ENCODE measurements around the gene CAPNS1.
A peak's percentile ranks its signal among the peaks of the same experiment; 100 is the strongest.
"Not testable (repeated sequence)": the region's sequence is repeated elsewhere in the genome, so short reads cannot be mapped to it uniquely, and the experiment has no call there.

The CAPNS1 gene

DNA sequence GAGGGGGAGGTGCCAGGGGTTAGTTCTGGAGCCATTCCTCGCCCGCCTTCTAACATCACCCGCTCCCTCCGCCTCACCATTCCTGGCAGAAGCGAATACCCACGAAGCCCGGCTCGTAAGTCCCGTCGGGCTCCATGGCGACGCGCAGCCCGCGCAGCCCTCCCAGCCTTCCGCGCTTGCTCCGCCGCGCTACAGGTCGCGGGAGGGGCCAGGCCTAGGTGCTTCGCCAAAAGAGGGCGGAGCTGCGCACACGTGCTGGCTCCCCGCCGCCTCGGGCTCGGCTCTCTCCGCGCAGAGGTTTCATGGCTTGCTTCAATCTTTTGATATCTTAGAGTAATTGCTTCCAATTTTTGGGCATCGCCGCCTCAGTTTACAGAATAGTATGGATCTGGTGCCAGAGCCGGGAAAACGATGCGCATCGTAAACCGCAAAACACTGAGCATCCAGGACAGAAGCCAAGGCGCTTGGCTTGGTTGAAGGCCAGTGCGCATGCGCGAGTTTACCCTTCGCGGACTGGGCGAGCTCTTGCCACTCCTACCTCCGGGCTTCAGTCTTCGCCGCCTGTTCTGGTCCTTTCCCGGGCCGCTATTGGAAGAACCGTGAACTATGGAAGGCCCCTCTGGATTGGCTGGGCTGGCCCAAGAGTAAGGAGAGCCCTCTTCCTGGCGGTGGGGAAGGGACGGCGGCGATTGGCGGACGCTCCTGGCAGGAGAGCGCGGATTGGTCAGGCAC, 25.0 kb upstream of the CAPNS1 start, which contains the start of gene POLR2I:
TSS of gene POLR2I (minus strand) at position 155 of the 732 bp plus-strand sequence. CDS start at position 136, 19 bp downstream.
- DNase-seq (ENCODE audit: low spot score) = peak; percentile 100

DNA sequence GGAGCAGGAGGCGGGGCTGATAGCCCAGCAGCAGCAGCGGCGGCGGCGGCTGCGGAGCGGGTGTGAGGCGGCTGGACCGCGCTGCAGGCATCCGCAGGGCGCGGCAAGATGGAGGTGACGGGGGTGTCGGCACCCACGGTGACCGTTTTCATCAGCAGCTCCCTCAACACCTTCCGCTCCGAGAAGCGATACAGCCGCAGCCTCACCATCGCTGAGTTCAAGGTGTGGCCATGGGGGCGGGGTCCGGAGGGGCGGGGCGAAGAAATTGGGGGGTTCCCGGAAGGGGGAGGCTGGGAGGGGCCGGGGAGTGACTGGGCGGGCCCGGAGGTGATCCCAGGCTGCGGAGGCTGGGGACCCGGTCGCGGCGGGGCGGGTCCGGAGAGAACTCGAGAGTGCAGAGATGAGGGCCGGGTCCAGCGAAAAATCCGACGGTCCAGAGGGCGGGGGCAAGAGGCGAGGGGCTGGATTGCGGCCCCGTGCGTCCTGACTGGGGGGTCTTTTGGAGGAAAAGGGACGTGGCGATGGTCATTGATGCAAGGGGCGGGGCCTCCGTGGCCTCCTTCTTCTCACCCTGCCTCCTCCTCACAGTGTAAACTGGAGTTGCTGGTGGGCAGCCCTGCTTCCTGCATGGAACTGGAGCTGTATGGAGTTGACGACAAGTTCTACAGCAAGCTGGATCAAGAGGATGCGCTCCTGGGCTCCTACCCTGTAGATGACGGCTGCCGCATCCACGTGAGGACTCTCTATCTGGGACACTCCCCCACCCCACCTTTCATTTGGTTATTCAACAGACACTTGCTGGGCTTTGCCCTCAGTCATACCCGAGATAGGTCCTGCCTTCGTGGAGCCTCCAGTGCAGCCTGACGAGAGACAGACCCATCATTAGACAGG, 24.2 kb upstream of the CAPNS1 start, which contains the start of gene TBCB:
TSS of gene TBCB (plus strand) at position 16 of the 891 bp plus-strand sequence. CDS start at position 109, 93 bp downstream.
- DNase-seq (ENCODE audit: low spot score) = peak; percentile 43

DNA sequence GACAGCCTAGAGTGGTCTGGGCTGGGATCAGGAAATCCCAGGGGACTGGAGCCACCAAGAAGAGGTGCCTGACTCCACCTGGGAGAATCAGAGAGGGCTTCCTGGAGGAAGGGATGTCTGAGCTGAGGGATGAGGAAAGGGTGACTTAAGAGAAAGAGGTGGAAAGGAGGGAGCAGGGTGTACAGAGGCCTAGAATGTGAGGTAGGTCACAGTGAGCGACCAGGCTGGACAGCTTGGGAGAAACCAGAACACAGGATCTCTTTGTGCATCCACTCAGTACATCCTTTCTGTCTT, 23.6 kb upstream of the CAPNS1 start:
- DNase-seq (ENCODE audit: low spot score) = no peak

DNA sequence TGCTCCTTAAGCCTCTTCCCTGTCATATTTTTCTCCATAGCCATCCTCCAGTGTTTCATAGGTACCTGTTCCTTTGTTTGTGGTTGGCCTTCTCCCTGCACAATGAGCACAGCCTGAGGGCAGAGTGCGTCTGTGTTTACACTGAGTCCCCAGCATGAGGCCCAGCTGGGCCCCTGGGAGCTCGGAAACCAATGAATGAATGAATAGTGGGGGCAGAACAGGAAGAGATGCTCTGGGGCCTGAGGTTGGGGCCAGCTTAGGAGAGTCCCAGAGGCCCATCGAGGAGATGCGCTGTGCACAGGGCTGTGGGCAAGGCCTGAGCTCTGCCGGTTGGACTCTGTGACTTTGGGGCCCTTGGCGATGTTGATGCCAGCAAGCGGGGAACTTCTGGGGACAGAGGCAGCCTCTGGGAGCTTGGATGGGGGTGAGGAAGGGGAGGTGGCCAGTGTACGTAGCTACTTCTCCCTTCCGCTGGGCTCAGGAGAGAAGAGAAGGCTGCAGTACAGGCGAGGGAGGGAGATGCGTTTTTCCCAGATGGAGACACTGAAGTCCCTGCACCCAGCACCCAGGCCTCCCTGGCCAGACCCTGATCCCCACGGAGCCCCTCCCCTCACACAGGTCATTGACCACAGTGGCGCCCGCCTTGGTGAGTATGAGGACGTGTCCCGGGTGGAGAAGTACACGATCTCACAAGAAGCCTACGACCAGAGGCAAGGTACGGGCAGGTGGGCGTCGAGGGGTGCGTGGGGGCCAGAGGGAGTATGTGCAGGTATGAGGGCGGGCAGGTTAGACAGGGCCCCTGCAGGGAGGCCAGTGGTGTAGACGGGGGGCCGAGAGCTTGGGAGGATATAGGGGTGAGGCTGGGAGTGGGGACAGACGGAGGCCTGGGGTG, 19.5 kb upstream of the CAPNS1 start:
- DNase-seq (ENCODE audit: low spot score) = no peak

DNA sequence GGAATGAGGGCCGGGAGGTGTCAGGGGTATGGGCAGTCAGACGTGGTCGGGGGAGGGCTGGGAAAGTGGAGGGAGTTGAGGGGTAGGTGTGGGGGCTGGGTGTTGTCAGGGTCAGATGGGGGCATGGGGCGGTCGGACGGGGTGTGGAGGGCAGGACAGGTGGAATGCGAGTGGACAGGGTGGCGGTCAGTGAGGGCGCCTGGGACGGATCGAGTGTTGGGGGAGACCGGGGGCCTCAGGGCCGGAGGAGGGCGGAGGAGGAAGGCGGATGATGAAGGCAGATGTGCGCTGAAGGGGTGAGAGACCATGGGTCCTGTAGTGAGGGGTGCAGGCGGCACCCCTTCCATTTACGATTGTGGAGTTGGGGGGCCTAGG, 18.9 kb upstream of the CAPNS1 start:
- no peak for DNase-seq (ENCODE audit: low spot score)

DNA sequence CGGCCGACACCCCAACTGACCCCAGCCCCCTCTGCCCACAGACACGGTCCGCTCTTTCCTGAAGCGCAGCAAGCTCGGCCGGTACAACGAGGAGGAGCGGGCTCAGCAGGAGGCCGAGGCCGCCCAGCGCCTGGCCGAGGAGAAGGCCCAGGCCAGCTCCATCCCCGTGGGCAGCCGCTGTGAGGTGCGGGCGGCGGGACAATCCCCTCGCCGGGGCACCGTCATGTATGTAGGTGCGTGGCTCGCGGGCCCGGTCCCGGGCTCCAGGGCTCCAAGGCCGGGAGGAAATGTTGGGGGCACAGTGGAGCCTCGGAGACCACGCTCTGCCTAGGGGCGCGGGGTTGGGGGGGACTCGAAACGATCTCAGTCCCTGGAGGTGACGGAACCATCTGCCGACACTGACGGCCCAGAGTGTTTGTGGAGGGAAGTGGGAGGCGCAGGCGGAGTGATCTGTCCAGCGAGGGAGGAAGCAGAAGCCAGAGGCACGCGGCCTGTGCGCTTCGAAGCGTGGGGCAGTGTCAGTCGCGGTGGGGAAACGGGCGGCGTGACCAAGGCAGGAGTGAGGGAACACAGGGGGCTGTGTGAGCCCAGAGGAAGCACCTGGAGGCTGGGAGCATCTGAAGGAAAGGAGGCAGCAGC, 18.3 kb upstream of the CAPNS1 start:
- DNase-seq (ENCODE audit: low spot score) = no peak

DNA sequence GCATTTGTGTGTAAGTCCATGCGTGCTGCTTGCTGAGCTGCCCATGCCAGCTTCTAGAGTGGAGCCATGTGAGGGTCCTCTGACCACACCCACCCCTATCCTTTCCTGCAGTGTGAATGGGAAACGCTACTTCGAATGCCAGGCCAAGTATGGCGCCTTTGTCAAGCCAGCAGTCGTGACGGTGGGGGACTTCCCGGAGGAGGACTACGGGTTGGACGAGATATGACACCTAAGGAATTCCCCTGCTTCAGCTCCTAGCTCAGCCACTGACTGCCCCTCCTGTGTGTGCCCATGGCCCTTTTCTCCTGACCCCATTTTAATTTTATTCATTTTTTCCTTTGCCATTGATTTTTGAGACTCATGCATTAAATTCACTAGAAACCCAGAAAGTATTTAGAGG, 14.3 kb upstream of the CAPNS1 start:
- DNase-seq (ENCODE audit: low spot score) = no peak

DNA sequence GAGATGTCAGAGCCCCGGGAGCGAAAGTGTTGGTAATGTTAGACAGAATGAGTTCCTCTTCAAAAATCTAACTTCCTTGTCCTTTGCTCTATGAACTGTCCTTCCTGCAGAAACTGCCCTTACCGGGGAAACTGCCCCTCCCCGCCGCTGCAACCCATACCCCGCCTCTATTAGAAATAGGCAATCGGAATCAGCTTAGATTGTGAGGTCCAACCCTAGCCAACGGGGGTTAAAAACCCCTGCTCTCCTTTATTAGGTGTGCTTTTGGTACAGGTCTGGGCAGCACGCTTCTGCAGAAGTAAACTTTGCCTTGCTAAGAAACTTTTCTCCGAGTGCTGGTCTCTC, 11.5 kb upstream of the CAPNS1 start:
- no peak for DNase-seq (ENCODE audit: low spot score)

DNA sequence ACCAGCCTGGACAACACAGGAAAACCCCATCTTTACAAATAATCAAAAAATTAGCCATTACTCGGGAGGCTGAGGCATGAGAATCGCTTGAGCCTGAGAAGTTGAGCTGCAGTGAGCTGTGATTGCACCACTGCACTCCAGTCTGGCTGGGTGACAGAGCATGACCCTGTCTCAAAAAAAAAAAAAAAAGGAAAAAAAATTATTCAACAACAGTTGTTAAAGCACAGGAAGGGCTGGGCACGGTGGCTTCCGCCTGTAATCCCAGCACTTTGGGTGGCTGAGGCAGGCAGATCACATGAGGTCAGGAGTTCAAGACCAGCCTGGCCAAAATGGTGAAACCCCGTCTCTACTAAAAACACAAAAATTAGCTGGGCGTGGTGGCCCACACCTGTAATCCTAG, 8.6 kb upstream of the CAPNS1 start:
- DNase-seq (ENCODE audit: low spot score) = not testable (repeated sequence)

DNA sequence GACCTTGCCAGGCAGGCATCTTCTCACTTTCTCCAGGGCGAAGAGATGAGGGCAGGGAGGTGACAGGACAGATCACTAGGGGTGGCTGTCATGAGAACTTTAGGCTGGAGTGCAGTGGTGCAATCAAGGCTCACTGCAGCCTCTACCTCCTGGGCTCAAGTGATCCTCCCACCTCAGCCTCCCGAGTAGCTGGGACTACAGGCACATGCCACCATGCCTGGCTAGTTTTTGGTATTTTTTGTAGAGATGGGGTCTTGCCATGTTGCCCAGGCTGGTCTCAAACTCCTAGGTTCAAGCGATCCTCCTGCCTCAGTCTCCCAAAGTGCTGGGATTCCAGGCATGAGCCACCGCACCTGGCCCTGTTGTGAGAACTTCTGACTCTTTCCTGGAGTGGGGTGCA, 5.0 kb upstream of the CAPNS1 start:
- DNase-seq (ENCODE audit: low spot score) = not testable (repeated sequence)

DNA sequence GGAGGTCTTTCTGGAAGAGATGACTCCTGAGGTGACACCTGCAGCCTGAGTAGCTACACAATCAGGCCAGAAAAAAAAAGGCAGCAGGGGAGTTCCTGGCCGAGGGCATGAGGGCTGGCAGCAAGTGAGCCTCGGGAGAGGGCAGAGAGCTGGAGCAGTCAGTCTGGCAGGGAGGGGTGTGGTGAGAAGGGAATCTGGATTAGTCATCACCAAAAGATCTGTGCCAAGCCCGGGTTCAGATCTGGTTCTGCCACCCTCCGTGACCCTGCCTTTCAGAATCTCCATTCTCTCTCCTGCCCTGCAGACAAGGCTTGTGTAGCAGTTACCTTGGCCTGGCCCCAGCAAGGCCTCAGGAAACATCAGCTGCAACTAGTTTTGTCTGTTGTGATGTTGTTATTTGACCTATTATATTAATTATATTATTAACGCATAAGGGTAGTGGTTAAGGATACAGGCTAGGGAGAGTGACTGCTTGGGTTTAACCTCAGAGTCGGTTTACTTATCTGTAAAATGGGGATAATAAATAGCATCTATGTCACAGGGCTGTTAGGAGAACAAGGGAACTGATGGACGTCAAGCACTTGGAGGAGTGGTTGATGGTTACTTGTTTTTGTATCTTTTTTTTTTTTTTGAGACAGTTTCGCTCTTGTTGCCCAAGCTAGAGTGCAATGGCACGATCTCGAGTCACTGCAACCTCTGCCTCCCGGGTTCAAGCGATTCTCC, 2.7 kb upstream of the CAPNS1 start:
- peak; percentile 62 for DNase-seq (ENCODE audit: low spot score)

DNA sequence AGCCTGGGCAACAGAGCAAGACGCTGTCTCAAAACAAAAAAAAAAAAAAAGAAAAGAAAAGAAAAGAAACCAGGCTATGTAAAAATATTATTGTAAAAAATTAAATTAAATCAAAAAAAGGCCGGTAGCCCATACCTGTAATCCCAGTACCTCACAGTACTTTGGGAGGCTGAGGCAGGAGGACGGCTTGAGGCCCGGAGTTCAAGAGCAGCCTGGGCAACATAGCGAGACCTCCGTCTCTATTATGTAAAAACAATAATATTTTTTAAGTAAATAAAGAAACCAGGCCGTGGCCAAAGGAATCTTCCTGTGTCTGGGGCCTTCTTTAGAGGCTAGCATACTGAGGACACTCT, 770 bp upstream of the CAPNS1 start:
- DNase-seq (ENCODE audit: low spot score) = no peak

DNA sequence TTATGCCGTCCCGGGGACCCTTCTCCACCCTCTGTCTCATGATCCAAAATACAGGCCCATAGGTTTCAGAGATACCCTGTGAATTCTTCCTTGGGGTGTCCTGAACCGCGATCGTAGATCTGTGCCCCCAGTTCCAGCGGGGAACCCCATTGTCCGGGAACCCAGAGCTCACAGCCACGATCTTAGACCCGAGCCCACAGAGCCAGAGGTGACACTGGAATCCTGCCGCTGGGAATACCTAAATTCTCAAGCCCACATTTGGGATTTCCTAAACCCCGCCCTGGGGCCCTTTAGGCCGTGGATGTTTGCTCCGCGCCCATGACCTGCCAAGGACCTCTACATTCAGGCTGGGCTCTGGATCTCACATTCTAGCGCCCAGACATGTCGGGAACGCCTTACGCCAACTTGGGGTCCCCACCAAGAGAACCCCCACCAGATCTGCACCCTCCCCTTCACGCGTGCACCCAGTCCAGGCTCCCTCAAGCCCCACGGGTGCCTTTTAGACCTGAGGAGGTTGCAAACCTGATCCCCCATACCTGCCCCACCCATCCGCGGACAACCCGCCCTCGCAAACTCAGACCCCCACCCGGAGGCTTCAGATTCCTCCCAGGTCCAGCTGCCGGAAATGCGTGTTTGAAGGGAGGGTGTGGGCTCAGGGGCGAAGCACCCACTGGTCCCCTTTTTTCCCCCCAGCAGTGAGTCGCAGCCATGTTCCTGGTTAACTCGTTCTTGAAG, 605 bp downstream of the CAPNS1 start:
- peak; percentile 57 for DNase-seq (ENCODE audit: low spot score)

DNA sequence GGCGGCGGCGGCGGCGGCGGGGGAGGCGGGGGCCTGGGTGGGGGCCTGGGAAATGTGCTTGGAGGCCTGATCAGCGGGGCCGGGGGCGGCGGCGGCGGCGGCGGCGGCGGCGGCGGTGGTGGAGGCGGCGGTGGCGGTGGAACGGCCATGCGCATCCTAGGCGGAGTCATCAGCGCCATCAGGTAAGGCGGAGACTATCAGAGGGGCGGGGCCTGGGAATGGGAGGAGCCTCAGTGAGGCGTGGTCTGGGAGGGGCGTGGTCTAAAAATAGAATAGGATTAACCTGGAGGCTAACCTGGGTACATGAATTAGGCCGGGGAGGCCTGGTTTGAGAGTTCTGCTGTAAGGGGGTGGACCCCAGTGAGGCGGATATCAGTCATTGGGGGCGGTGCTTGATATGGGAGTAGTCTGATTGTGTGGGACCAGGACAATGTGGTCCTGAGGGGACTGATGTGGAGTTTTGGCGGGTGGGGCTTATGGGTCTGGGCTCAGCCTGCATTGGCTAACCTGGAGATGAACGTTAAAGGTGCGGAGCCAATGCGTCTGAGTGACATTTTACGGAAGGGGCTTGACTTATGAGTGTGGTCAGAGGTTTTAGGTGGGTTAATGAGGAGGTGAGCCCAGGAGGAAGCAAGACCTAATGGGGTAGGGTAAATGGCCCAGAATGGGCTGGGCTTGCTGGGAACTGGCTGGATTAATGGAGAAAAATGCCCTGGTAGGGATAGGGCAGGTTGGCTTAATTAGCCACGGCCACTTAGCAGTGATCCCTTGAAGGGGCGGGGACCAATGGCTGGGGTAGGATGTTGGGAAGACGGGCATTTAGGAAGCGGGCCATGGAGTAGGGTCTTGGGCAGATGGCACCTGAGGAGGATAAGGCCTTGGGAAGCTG, 1.4 kb downstream of the CAPNS1 start:
- peak; percentile 75 for DNase-seq (ENCODE audit: low spot score)

DNA sequence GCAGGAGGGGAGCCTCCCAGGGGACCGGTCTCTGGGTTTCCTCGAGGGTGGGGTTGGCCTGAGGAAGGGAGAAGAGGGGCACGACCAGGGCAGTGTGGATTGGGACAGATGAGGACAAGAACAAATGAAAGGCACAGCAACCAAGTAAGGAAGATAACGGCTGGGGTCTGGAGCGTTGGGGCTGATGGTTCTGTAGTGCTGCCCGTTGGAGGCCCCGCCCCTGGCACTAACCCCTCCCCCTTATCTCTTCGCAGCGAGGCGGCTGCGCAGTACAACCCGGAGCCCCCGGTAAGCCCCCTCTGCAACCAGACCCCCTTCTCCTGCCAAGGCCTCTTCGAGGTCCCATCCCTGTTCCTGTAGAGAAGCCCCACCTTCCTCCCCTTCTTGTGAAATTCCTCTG, 2.2 kb downstream of the CAPNS1 start:
- no peak for DNase-seq (ENCODE audit: low spot score)

DNA sequence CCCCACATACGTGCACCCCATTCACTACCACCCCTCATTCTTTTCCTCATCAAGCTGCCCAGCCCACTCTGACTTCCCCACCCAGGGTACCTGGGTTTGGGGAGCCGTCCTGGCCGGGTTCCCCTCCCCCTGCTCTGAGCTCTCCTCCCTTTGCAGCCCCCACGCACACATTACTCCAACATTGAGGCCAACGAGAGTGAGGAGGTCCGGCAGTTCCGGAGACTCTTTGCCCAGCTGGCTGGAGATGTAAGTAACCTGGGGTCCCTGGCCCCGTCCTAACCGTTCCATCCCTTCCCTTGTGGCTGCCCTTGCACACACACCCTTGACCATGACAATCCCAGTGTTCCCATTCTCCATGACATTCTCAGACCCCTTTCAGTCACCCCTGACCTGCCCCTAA, 2.6 kb downstream of the CAPNS1 start:
- DNase-seq (ENCODE audit: low spot score) = no peak

DNA sequence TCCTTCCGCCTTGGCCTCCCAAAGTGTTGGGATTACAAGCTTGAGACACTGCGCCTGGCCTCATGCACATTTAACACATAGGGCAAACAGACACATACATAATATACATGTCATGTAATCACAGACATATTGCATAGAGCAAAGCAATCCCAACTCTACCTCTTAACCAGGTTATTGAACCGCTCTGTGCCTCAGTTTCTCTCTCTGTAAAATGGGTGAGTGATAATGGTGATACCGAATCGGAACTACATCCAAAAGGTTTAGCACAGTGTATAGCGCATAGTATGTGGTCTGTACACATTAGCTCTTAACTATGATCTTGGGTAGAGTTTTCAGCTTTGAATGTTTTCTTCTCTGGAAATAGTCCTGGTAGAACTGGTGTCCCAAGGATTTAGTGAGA, 4.8 kb downstream of the CAPNS1 start:
- DNase-seq (ENCODE audit: low spot score) = no peak

DNA sequence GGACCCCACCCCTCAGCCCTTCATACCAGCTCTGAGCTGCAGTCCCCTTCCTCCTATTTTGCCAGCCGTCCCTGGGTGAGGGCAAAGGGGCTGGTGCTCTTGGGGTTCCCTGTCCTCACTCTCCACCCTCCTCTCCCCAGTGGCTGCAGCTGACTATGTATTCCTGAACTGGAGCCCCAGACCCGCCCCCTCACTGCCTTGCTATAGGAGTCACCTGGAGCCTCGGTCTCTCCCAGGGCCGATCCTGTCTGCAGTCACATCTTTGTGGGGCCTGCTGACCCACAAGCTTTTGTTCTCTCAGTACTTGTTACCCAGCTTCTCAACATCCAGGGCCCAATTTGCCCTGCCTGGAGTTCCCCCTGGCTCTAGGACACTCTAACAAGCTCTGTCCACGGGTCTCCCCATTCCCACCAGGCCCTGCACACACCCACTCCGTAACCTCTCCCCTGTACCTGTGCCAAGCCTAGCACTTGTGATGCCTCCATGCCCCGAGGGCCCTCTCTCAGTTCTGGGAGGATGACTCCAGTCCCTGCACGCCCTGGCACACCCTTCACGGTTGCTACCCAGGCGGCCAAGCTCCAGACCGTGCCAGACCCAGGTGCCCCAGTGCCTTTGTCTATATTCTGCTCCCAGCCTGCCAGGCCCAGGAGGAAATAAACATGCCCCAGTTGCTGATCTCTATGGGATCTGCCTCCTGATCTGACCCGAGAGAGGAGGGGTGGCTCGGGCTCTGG, 10.0 kb downstream of the CAPNS1 start:
- no peak for DNase-seq (ENCODE audit: low spot score)

DNA sequence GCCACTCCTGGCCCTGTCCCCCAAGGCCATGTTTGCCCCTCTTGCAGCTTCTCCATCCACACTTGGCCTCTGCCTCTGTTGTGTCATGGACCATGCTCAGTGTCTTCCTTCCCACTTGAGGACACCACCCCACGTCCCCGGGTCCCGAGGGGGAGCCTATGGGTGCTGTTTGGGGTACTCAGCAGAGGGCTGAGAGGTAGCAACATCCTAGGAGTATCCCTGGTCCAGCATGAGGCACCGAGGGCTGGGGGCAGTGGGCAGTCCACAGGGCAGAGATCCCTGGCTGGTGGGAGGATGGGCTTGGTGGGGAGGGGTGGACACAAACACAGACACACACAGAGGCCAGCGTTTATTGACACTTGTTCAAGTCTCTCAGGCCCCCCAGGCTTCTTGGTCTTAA, 10.7 kb downstream of the CAPNS1 start:
- DNase-seq (ENCODE audit: low spot score) = no peak
